ENCODE results near the gene PDE8A. TPM values are rescaled to one million over a fixed set of nuclear protein-coding genes. Genes with fewer than 3 reads are reported as not detected.

The PDE8A gene
- total and polyA plus RNA-seq, 2 donors (not counting 3 experiments of a cell fraction or from before 2014, with no cell fraction given) = 21.3 to 45.7 TPM

- no peak overlapping the region for H3K4me2 ChIP-seq (ENCODE audit: insufficient read depth, low read length)
- ChIA-PET CTCF (interaction anchor here (1.6 kb wide), 1 partner anchor 18 kb away, joined by 4 read pairs; no protein-coding TSS in a partner anchor), POLR2A (no interaction called here)
- H3K27me3 ChIP-seq (ENCODE audit: control insufficient read depth in 2 of 2, insufficient read depth in 2 of 2, low read length in 2 of 2) = peaks cover 0 to 2% of the 10 kb centered on the region in 2 experiments
- no peaks in the 10 kb centered on the region for H3K79me2 ChIP-seq (ENCODE audit: control insufficient read depth, insufficient read depth, low read length)
- no peak overlapping the region for H3K9ac ChIP-seq (replicated peaks; ENCODE audit: extremely low read depth, insufficient read depth, low read length)
- TF ChIP-seq, protein P1, sequence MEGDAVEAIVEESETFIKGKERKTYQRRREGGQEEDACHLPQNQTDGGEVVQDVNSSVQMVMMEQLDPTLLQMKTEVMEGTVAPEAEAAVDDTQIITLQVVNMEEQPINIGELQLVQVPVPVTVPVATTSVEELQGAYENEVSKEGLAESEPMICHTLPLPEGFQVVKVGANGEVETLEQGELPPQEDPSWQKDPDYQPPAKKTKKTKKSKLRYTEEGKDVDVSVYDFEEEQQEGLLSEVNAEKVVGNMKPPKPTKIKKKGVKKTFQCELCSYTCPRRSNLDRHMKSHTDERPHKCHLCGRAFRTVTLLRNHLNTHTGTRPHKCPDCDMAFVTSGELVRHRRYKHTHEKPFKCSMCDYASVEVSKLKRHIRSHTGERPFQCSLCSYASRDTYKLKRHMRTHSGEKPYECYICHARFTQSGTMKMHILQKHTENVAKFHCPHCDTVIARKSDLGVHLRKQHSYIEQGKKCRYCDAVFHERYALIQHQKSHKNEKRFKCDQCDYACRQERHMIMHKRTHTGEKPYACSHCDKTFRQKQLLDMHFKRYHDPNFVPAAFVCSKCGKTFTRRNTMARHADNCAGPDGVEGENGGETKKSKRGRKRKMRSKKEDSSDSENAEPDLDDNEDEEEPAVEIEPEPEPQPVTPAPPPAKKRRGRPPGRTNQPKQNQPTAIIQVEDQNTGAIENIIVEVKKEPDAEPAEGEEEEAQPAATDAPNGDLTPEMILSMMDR (IDR thresholded peaks at IDR 0.05; ENCODE audit: extremely low read depth in 1 of 2, insufficient read depth in 1 of 2, low read depth in 1 of 2, low read length in 2 of 2) = no peak
- TF ChIP-seq MYC (IDR thresholded peaks at IDR 0.05; ENCODE audit: low read depth, low read length) (no peak), POLR2AphosphoS5 (IDR thresholded peaks at IDR 0.05; ENCODE audit: insufficient read depth, low read depth, low read length) (no peak), JUN (IDR thresholded peaks at IDR 0.05; ENCODE audit: borderline replicate concordance, insufficient read depth, insufficient read length, low read depth) (no peak), POLR2A (IDR thresholded peaks at IDR 0.05; ENCODE audit: low read depth, low read length) (no peak), GATA2 (IDR thresholded peaks at IDR 0.05; ENCODE audit: insufficient read depth, insufficient read length, low read depth, low read length) (no peak), FOS (IDR thresholded peaks at IDR 0.05; ENCODE audit: borderline replicate concordance, insufficient read depth, low read length) (no peak), EZH2 (IDR thresholded peaks at IDR 0.05; ENCODE audit: borderline replicate concordance, low read depth, low read length, severe bottlenecking) (no peak)
- TF ChIP-seq, protein P2, sequence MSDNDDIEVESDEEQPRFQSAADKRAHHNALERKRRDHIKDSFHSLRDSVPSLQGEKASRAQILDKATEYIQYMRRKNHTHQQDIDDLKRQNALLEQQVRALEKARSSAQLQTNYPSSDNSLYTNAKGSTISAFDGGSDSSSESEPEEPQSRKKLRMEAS (IDR thresholded peaks at IDR 0.05; ENCODE audit: insufficient read depth, insufficient read length) = no peak
- intact Hi-C loops (cut with micrococcal nuclease) (no loop called here), dilution Hi-C loops (cut with MboI; ENCODE audit: extremely low pct_ligation_motif_present, low sequenced_read_pairs) (no loop called here)
- no peaks in the 10 kb centered on the region for H3K36me3 ChIP-seq (ENCODE audit: control insufficient read depth in 2 of 2, extremely low read depth in 1 of 2, insufficient read depth in 2 of 2, low read length in 2 of 2)
- no peak overlapping the region for H3K27ac ChIP-seq (ENCODE audit: insufficient read depth, low read depth, low read length)
- no peak overlapping the region for H2AFZ ChIP-seq (ENCODE audit: low read depth, low read length)
- BruUV-seq (replicated peaks) = no TSS peak
- no peaks in the 10 kb centered on the region for H3K9me3 ChIP-seq (replicated peaks; ENCODE audit: control insufficient read depth, insufficient read depth, low read length)
- H4K20me1 ChIP-seq (replicated peaks; ENCODE audit: control insufficient read depth, extremely low read depth, insufficient read depth, low read length) = no peaks in the 10 kb centered on the region
- H3K9me1 ChIP-seq (replicated peaks; ENCODE audit: control insufficient read depth, extremely low read depth, insufficient read depth, low read length) = no peaks in the 10 kb centered on the region
- no peak for FAIRE-seq
- no peaks in the 10 kb centered on the region for H3K4me1 ChIP-seq (ENCODE audit: control insufficient read depth, extremely low read depth, insufficient read depth, low read length)
- no peak for DNase-seq (ENCODE audit: low read depth, low spot score)
- H3K4me3 ChIP-seq (replicated peaks in 1 of 3; ENCODE audit: insufficient read depth in 1 of 3, low read depth in 1 of 3, low read length in 3 of 3) = no peak overlapping the region
These were observed 169.5 kb downstream of the PDE8A start for GRCh38 chr15:85151145-85151544.
